ENCODE results near the gene WDR7. TPM values are rescaled to one million over a fixed set of nuclear protein-coding genes. Genes with fewer than 3 reads are reported as not detected.
A peak's percentile ranks its signal among the peaks of the same experiment; 100 is the strongest.

Gene WDR7
- total and polyA plus RNA-seq, 10 of the 15 experiments (the other 5 are each of a cell fraction or from before 2014, with no cell fraction given), result 2.8 to 16.5 (median 11.7) TPM

DNA sequence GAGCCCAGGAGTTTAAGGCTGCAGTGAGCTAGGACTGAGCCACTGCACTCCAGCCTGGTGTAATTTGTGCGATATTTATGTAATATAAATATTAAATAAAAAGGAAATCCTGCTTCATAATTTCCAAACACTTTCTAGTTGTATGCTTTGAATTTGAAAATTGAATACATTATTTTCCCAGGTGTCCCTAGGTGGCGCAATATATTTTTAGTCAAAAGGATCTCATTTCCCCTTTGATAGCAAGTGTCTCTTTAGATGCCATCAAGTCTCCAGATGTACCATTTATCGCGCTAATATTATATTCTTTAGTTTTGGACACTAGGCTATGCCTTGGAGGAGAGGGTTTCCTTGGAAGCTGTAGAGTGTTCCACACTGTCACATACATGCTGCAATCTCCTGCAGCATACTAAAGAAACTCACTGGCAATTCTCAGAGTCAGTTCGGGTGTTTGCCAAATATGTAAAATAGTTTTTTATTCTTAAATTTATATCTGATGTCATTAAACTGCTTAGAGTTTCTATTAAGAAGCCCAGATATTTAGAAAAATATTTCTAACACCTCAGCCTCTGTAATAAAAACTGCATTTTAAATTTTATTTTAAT, 5.6 kb upstream of the WDR7 start (continued):
- TF ChIP-seq, protein P1, sequence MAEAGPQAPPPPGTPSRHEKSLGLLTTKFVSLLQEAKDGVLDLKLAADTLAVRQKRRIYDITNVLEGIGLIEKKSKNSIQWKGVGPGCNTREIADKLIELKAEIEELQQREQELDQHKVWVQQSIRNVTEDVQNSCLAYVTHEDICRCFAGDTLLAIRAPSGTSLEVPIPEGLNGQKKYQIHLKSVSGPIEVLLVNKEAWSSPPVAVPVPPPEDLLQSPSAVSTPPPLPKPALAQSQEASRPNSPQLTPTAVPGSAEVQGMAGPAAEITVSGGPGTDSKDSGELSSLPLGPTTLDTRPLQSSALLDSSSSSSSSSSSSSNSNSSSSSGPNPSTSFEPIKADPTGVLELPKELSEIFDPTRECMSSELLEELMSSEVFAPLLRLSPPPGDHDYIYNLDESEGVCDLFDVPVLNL (IDR thresholded peaks at IDR 0.05; ENCODE audit: low read depth, low read length), result no peak
- TF ChIP-seq, protein P2, sequence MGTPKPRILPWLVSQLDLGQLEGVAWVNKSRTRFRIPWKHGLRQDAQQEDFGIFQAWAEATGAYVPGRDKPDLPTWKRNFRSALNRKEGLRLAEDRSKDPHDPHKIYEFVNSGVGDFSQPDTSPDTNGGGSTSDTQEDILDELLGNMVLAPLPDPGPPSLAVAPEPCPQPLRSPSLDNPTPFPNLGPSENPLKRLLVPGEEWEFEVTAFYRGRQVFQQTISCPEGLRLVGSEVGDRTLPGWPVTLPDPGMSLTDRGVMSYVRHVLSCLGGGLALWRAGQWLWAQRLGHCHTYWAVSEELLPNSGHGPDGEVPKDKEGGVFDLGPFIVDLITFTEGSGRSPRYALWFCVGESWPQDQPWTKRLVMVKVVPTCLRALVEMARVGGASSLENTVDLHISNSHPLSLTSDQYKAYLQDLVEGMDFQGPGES (IDR thresholded peaks at IDR 0.05), result no peak
- TF ChIP-seq, protein P3, sequence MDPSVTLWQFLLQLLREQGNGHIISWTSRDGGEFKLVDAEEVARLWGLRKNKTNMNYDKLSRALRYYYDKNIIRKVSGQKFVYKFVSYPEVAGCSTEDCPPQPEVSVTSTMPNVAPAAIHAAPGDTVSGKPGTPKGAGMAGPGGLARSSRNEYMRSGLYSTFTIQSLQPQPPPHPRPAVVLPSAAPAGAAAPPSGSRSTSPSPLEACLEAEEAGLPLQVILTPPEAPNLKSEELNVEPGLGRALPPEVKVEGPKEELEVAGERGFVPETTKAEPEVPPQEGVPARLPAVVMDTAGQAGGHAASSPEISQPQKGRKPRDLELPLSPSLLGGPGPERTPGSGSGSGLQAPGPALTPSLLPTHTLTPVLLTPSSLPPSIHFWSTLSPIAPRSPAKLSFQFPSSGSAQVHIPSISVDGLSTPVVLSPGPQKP (IDR thresholded peaks at IDR 0.05; ENCODE audit: low read depth, low read length), result no peak
- TF ChIP-seq POU2F2 (IDR thresholded peaks at IDR 0.05; ENCODE audit: borderline replicate concordance, low read depth, low read length) (peak; percentile 46; the same call in 1 of the 3 replicates), POLR2AphosphoS2 (IDR thresholded peaks at IDR 0.05; ENCODE audit: low read depth, low read length) (no peak), ZNF24 (IDR thresholded peaks at IDR 0.05) (no peak), BRCA1 (IDR thresholded peaks at IDR 0.05; ENCODE audit: low read depth, low read length) (no peak), NR2C1 (IDR thresholded peaks at IDR 0.05) (no peak), SMC3 (IDR thresholded peaks at IDR 0.05; ENCODE audit: borderline replicate concordance, low read length) (peak; percentile 6; the same call in 1 of the 2 replicates), NR2F1 (conservative IDR thresholded peaks at IDR 0.05) (no peak), CHD4 (IDR thresholded peaks at IDR 0.05) (no peak), KDM1A (IDR thresholded peaks at IDR 0.05; ENCODE audit: borderline replicate concordance) (no peak)
